ENCODE results near the gene SYDE1.

Gene SYDE1

DNA sequence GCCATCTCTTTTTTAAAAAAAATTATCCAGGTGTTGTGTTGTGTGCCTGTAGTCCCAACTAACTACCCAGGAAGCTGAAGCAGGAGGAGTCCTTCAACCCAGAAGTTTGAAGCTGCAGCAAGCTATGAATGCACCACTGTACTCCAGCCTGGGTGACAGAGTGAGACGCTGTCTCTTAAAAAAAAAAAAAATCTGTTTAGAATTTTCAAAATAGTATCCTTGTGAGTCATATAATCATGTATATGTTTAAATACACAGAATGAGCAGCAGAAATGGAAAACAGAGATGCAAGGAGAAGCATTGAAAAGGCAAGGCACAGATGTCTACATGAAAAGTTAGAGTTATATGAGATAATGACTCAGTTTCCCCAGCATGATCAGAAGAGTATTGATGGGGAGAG is 31.2 kb downstream of the SYDE1 start:
- TF ChIP-seq, protein P1, sequence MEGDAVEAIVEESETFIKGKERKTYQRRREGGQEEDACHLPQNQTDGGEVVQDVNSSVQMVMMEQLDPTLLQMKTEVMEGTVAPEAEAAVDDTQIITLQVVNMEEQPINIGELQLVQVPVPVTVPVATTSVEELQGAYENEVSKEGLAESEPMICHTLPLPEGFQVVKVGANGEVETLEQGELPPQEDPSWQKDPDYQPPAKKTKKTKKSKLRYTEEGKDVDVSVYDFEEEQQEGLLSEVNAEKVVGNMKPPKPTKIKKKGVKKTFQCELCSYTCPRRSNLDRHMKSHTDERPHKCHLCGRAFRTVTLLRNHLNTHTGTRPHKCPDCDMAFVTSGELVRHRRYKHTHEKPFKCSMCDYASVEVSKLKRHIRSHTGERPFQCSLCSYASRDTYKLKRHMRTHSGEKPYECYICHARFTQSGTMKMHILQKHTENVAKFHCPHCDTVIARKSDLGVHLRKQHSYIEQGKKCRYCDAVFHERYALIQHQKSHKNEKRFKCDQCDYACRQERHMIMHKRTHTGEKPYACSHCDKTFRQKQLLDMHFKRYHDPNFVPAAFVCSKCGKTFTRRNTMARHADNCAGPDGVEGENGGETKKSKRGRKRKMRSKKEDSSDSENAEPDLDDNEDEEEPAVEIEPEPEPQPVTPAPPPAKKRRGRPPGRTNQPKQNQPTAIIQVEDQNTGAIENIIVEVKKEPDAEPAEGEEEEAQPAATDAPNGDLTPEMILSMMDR (IDR thresholded peaks at IDR 0.05): no peak
- no peaks in the 10 kb centered on the region for H3K4me1 Mint-ChIP-seq
- H3K27me3 Mint-ChIP-seq (ENCODE audit: low read depth, poor library complexity): peaks cover 23% of the 10 kb centered on the region
- DNase-seq: no peak
- H3K4me3 Mint-ChIP-seq: no peak overlapping the region
- H3K9me3 Mint-ChIP-seq: peaks cover 37% of the 10 kb centered on the region
- no peaks in the 10 kb centered on the region for H3K36me3 Mint-ChIP-seq (ENCODE audit: low read depth)
- no peak overlapping the region for H3K27ac Mint-ChIP-seq

DNA sequence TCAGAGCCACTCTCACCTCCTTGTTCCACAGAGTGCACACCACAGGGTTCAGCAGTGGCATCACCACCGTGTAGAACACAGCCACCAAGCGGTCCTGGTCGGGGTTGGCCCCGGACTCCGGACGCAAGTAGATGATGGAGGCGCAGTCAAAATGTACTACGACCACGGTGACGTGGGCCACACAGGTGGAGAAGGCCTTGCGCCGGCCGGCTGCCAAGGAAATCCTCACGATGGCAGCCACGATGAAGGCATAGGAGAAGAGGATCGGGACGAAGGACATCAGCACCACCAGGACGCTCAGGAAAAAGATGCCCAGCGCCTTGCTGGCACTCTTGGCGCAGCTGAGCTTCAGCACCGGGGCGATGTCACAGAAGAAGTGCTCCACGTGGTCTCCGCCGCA is 33.9 kb downstream of the SYDE1 start:
- TF ChIP-seq, protein P1 (IDR thresholded peaks at IDR 0.05): no peak
- no peak overlapping the region for H3K27ac Mint-ChIP-seq
- peaks cover 37% of the 10 kb centered on the region for H3K9me3 Mint-ChIP-seq
- no peak overlapping the region for H3K4me3 Mint-ChIP-seq
- H3K4me1 Mint-ChIP-seq: no peaks in the 10 kb centered on the region
- DNase-seq: no peak
- no peaks in the 10 kb centered on the region for H3K36me3 Mint-ChIP-seq (ENCODE audit: low read depth)
- peaks cover 37% of the 10 kb centered on the region for H3K27me3 Mint-ChIP-seq (ENCODE audit: low read depth, poor library complexity)

- Mint-ChIP-seq H3K36me3 (ENCODE audit: low read depth) (no peaks in the 10 kb centered on the region), H3K27ac (no peak overlapping the region), H3K4me3 (no peak overlapping the region), H3K9me3 (peaks cover 33% of the 10 kb centered on the region), H3K27me3 (ENCODE audit: low read depth, poor library complexity) (peaks cover 30% of the 10 kb centered on the region), H3K4me1 (no peaks in the 10 kb centered on the region)
- TF ChIP-seq, protein P1 (IDR thresholded peaks at IDR 0.05): no peak
- no peak for DNase-seq
Observed at GRCh38 chr19:15142313-15142712, 35.1 kb downstream of the SYDE1 start.

DNA sequence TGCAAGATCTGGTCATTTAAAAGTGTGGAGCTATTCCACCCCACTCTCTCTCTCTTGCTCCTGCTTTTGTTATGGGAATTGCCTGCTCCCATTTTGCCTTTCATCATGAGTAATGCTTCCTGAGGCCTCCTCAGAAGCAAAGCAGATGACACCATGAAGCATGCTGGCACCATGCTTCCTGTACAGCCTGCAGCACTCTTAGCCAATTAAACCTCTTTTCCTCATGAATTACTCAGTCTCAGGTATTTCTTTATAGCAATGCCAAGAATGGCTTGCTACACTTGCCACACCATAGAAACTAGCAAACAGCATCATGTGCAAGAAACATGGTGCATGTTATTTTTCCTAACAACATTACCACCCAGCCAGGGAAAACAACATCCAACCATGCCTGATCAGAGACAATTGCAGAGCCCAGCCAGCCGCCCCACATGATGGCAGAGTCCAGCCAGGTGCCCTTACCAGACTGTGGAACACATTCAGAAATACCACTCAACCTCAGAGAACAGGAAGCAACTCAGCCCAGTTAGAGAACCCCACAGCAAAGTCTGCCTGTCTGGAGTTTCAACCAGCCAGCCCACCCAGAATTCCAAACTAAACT is 36.9 kb downstream of the SYDE1 start:
- H3K27me3 Mint-ChIP-seq (ENCODE audit: low read depth, poor library complexity): peaks cover 27% of the 10 kb centered on the region
- no peak overlapping the region for H3K27ac Mint-ChIP-seq
- no peak overlapping the region for H3K4me3 Mint-ChIP-seq
- no peaks in the 10 kb centered on the region for H3K4me1 Mint-ChIP-seq
- H3K36me3 Mint-ChIP-seq (ENCODE audit: low read depth): no peaks in the 10 kb centered on the region
- TF ChIP-seq, protein P1 (IDR thresholded peaks at IDR 0.05): no peak
- H3K9me3 Mint-ChIP-seq: peaks cover 17% of the 10 kb centered on the region
- no peak for DNase-seq

GRCh38 chr19:15147090-15147489 is 39.9 kb downstream of the SYDE1 start:
- H3K4me3 Mint-ChIP-seq: no peak overlapping the region

DNA sequence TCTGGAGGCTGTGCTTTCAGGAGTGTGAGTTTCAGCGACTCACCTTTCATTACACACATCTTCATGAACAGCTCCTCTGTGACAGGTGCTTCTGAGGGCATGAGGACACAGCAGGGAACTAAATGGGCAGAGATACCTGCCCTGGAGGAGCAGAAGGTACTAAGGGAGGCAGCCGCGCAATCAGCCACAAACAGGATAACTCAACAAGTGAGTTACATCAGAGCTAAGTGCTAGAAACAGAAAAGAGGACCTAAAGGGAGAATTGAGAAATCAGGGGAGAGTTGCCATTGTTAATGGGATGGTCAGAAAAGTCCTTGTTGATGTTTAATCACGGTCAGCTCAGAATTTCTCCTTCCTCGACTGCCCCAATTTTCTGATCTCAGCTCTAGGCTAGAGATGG is 42.5 kb downstream of the SYDE1 start:
- Mint-ChIP-seq H3K4me1 (no peaks in the 10 kb centered on the region), H3K36me3 (ENCODE audit: low read depth) (no peaks in the 10 kb centered on the region), H3K9me3 (peaks cover 8% of the 10 kb centered on the region), H3K27me3 (ENCODE audit: low read depth, poor library complexity) (peaks cover 24% of the 10 kb centered on the region), H3K4me3 (no peak overlapping the region), H3K27ac (no peak overlapping the region)
- no peak for DNase-seq
- TF ChIP-seq, protein P1 (IDR thresholded peaks at IDR 0.05): no peak

More at GRCh38 chr19:15147090-15147489, 39.9 kb downstream of the SYDE1 start:
- H3K36me3 Mint-ChIP-seq (ENCODE audit: low read depth): no peaks in the 10 kb centered on the region
- H3K9me3 Mint-ChIP-seq: no peaks in the 10 kb centered on the region
- H3K4me1 Mint-ChIP-seq: no peaks in the 10 kb centered on the region
- no peak for DNase-seq
- H3K27me3 Mint-ChIP-seq (ENCODE audit: low read depth, poor library complexity): peaks cover 33% of the 10 kb centered on the region
- no peak overlapping the region for H3K27ac Mint-ChIP-seq
- TF ChIP-seq, protein P1 (IDR thresholded peaks at IDR 0.05): no peak

Data from nephron progenitor cell (in vitro differentiated cells).